NK-92 treated with Interleukin-12 subunit alpha and Interleukin-12 subunit beta, amount 100 ng/mL, for 24 hours (cell line): ENCODE results near the gene RAMP2.

Experiments used
- DNase-seq: peaks from one replicate; lab custom pipeline; 2025; lab: John Stamatoyannopoulos, UW

The RAMP2 gene

DNA sequence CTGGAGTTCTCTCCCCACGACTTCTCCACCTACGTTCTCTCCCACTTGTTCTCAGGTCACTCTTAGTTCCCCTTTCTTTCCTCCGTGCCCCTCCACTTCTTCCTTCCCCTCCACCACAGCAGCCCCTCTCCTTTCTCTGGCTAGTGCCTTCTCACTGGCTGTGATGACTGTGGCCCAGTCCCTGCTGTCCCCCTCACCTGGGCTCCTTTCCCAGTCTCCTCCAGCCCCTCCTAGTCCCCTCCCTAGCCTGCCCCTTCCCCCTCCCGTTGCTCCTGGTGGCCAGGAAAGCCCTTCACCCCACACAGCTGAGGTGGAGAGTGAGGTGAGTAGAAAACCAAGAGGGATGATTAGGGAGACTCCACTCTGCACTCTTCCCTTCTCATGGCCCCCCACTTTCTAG lies 34.0 kb downstream of the RAMP2 start:
- DNase-seq: no peak

DNA sequence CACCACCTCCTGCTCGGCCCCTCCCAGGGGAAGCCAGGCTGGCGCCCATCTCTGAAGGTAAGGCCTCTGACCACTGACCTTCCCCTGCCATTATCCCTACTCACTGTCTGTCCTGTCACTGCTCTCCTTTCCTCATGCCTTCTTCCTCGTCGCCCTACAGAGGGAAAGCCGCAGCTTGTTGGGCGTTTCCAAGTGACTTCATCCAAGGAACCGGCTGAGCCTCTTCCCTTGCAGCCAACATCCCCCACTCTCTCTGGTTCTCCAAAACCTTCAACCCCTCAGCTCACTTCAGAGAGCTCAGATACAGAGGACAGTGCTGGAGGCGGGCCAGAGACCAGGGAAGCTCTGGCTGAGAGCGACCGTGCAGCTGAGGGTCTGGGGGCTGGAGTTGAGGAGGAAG lies 34.4 kb downstream of the RAMP2 start:
- DNase-seq: no peak

DNA sequence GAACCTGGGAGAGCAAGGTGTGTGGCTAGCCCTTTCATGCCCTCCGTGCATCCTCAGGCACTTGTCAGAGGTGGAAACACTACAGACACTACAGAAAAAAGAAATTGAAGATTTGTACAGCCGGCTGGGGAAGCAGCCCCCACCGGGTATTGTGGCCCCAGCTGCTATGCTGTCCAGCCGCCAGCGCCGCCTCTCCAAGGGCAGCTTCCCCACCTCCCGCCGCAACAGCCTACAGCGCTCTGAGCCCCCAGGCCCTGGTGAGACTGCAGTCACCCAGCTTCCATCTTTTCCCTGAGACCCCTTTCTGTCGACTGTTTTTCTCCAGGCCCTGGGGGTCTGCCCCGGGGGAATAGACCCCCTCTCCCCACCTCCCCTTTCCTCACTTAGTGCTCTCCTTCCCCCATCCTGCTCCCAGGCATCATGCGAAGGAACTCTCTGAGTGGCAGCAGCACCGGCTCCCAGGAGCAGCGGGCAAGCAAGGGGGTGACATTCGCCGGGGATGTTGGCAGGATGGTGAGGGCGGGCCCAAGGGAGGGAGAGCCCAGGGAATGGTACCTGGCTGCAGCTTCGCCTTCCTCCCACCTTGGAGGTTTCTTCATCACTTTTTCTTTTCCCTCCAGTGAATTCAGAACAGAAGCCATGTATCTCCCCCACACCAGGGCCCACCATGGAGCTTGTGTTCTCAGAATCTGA lies 35.2 kb downstream of the RAMP2 start:
- DNase-seq: no peak

DNA sequence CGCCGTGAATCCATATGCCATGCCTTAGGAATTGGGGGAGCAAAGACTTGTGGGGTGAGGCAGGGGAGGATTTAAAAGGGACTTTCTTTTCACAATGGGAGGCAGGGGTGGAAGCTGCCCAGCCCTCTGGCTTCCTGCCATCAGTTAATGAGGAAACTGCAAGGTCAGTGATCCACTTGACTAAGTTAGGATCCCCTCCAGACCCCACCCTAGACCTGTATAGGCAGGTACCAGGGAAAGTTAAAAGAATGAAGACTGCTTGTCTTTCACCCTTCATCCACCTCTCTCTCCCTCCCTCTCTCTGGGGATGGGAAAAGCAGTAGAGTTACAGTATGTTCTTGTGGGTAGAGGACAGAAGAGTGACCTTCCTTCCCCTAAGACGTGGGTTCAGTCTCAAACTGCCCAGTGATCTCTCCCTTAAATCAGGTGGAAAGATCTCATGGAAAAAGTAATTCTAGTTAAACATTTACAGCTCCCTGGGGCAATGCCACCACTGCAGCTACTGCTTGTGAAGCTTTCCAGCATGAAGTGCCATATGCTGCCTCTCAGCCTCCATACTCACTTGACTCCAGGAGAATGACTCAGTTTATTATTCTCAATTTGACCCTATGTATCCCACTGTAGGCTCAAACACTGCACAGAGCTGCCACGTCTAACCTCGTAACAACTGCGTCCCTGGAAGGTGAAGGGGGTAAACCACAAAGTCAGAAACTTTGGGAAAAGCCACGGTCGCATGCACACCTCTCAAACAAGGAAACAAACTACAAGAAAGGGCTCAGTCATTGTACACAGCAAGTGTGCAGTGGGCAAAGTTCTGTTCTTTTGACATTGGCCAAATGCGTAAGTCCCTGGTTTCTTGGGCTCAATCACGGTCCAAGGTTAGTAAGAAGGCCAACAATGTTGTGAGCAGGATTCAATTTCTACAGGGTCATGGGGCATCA lies 36.3 kb downstream of the RAMP2 start:
- DNase-seq: no peak

DNA sequence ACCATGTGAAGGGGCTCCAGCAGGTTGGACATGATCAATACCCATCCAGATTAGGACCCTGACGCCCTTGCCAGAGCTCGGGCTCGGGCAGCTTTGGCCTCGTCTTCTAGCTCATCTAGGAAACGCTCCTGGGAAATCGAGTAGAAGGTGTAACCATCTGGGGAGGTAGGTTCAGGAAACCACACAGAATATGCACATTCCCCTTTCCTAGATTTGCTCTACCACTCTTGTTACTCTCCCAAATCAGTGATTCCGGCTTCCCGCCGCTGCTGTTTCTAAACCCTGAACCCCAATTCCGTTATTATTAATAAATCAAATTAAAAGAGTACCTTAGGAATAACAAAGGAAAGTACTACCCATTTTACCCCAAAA lies 37.0 kb downstream of the RAMP2 start:
- no peak for DNase-seq

DNA sequence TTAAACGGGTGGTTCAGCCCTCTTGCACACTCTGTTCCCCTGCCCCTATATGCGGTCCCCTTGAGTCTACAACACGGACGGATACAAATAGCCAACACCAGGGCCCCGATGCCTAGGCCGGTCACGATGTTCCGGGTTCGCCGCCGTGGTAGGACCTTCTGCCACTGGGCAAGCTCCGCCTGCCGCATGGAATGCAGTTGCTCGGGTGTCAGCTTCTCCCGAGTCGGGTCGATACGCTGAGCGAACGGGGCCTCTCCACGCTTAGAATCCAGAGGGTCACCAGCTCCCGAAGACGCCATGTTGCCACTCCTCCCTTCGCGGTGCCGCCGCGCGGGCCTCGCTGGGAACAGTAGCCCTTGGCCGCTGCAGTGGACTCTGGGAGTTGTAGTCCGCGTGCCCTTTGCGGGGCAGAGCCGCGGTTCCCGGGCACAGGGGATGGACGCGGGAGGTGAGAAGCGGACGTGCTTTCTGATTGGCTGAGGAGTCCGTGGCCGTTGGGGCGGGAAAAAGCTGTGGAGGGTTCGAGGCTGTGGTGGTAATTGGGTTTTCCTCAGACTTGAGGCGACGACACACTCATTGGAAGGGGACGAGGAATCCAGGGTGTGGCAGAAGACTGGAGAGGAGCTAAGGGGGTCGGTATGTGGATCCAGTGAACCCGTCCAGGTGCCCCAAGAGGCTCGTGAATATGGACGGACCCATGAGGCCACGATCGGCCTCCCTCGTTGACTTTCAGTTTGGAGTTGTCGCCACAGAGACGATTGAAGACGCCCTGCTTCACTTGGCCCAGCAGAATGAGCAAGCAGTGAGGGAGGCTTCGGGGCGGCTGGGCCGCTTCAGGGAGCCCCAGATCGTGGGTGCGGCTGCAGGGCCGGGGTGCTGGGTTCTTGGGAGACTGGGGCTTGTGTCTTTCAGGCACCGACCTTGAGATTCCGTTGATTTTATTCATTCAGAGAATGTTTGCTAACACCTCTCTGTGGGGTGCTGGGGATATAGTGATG lies 37.7 kb downstream of the RAMP2 start, which contains the start of the genes CNTD1 and COA3:
Gene CNTD1, plus strand, starts transcription at position 479 of the 998 bp plus-strand sequence. Its CDS starts 207 bp downstream, at position 686.
Gene COA3, minus strand, starts transcription at position 322 of the 998 bp plus-strand sequence. Its CDS starts 23 bp downstream, at position 299.
- DNase-seq: peak; percentile 66

DNA sequence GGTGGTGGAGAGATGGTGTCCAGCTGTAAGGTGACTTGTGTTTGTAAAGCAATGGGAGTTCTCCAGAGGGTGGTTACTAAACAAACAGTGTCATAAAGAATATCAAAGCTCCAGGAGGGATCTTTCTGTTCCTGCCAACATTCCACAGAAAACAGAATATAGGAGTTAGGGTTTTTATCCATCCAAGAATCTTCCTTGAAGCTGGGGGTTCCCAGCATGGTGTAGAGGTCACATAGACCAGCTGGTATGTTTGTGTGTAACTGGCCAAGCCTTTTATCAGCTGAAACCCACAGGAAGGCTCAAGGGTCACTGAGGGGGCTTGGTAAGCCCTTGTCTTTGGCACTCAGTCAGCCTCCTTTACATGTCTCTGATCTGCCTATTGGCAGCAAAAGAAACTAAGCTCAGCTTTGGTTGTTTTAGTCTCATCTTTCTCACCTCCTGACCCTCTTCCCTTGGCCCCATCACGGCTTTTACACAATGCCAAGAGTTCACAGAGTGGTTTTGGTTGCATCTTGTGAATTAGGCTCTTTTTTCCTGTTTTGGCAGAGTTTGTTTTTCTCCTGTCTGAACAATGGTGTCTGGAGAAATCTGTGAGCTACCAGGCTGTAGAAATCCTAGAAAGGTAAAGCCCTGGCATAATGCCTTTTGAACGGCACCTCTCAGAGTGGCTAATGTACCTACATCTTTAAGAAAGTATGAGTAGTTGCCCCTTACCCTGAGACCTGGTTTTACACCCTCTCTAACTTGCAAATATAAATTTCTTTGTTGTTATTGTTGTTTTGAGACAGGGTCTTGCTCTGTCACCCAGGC lies 42.3 kb downstream of the RAMP2 start:
- no peak for DNase-seq

DNA sequence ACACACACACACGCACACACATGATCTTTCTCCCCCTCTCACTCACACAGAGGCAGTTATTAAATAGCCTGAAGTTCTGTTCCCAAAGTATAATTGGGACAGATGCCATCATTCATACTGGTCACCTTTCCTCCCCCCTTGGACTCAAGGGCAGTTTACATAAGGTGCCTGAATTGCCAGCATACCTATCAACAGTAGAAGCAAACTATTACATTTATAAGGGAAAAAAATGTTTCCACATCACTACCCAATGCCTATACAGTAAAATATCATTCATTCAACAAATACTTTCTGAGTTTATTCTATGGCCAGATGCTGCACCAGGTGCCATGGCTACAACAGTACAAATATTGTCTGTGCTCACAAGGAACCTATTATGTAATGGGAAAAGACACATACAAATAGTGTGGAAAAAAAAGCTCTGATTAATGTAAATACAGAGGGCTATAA lies 43.9 kb downstream of the RAMP2 start:
- no peak for DNase-seq

DNA sequence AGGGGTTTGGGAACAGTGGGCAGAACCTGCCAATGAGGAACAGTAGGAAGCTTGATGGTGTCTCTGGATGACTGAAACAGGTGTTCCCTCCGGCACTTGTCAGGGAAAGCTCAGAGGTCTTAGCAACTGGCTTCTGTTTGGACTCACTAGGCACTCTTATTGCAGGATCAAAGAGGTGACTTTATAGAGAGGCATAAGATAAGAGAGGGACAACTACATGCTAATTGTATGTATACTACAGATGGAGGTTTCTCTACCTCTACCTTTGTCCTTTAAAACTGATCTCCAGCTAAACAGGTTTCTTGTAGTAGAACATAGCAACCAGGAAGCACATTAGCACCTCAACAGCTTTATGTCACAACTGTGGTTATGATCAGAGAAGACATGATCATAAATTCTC lies 45.2 kb downstream of the RAMP2 start:
- DNase-seq: no peak

DNA sequence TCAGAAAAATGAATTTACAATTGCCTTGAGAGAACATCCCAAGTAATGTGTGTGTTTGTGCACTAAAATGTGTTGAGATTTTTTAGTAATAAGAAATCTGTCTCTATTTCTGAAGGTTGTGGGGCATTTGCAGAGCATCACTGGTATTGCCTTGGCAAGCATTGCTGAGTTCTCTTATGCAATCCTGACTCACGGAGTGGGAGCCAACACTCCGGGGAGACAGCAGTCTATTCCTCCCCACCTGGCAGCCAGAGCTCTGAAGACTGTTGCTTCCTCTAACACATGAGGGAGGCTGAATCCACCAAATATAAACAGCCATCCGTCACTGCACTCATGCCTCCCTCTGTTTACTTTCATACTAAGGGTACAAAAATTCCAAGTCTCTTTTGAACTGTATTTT lies 48.2 kb downstream of the RAMP2 start:
- no peak for DNase-seq
